Endothelial cell (in vitro differentiated cells): ENCODE results near the gene SLAMF6. TPM values are rescaled to one million over a fixed set of nuclear protein-coding genes. Genes with fewer than 3 reads are reported as not detected.

Source experiments
- DNase-seq: peaks from one replicate; pipeline ENCODE4 v3.0.0; 2021; ENCODE audit warnings: low spot score
- H3K27ac Mint-ChIP-seq: one replicate; pipeline ENCODE4 v1.8.0; 2021; ENCODE audit warnings: mixed read lengths, inconsistent platforms; ENCODE audit not compliant: unreplicated experiment
- H3K27me3 Mint-ChIP-seq: one replicate; pipeline ENCODE4 v1.8.0; 2021; ENCODE audit warnings: mild to moderate bottlenecking, moderate library complexity, mixed read lengths, inconsistent platforms; ENCODE audit not compliant: unreplicated experiment
- H3K36me3 Mint-ChIP-seq: one replicate; pipeline ENCODE4 v1.8.0; 2021; ENCODE audit warnings: mild to moderate bottlenecking, low read depth, mixed read lengths, inconsistent platforms; ENCODE audit not compliant: unreplicated experiment
- H3K4me1 Mint-ChIP-seq: one replicate; pipeline ENCODE4 v1.8.0; 2021; ENCODE audit warnings: mild to moderate bottlenecking, mixed read lengths, inconsistent platforms; ENCODE audit not compliant: unreplicated experiment
- H3K4me3 Mint-ChIP-seq: one replicate; pipeline ENCODE4 v1.8.0; 2021; ENCODE audit warnings: mild to moderate bottlenecking, mixed read lengths, inconsistent platforms; ENCODE audit not compliant: unreplicated experiment
- H3K9me3 Mint-ChIP-seq: one replicate; pipeline ENCODE4 v1.8.0; 2021; ENCODE audit warnings: mixed read lengths, inconsistent platforms; ENCODE audit not compliant: unreplicated experiment
- CTCF ChIP-seq: fragments of 200-600 bp; sonication (generic); IDR thresholded peaks from one replicate; pipeline ENCODE4 v1.5.0; 2021; ENCODE audit warnings: antibody characterized with exemption; ENCODE audit not compliant: unreplicated experiment
- total RNA-seq: library from RNA; stranded (reverse); fragmentation: NEBNext Ultra II Directional; extraction: Animal tissue kit (Norgen Biotek cat#: 25700); gene quantifications from one replicate; pipeline ENCODE4 v1.2.1, GENCODE V29; 2021; ENCODE audit not compliant: unreplicated experiment

SLAMF6 gene
- total RNA-seq, 1 donor from 2014 or later: not detected

DNA sequence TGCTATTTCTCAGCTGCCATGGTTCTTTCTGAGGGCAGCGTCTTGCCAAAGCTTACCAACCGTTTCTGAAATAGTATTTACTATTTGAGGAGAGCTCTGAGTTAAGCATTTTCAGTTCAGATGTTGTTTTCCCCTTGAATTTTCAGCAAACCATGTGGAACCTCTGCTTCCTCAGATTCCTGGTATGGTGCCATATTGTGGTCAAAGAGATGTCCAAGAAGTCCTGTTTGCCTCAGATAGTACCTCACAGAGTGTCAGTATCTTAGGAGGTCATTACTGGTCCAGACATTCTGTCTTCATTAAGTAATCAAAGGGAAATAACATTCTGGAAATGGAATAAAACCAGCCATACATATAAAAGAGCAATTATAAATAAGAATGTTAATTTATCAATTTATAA, 86.1 kb downstream of the SLAMF6 start:
- TF ChIP-seq CTCF: no peak
- no peak for DNase-seq
- Mint-ChIP-seq H3K27ac (no peak overlapping the region), H3K4me1 (peaks cover 7% of the 10 kb centered on the region), H3K36me3 (no peaks in the 10 kb centered on the region), H3K4me3 (no peak overlapping the region), H3K9me3 (no peaks in the 10 kb centered on the region), H3K27me3 (no peaks in the 10 kb centered on the region)

Other genes starting within 250 kb of the SLAMF6 start
- gene PEX19, start 238.1 kb downstream of the SLAMF6 start, total RNA-seq: 61.7 TPM
- gene COPA, start 180.0 kb downstream of the SLAMF6 start, total RNA-seq: 178 TPM
- 115 TPM for gene NCSTN, start 179.9 kb downstream of the SLAMF6 start, total RNA-seq
- 1.2 TPM for gene NHLH1, start 156.2 kb downstream of the SLAMF6 start, total RNA-seq
- 79.8 TPM for gene VANGL2, start 122.7 kb downstream of the SLAMF6 start, total RNA-seq
- not detected for gene CD84, start 56.2 kb upstream of the SLAMF6 start, total RNA-seq
- not detected for gene SLAMF1, start 123.8 kb upstream of the SLAMF6 start, total RNA-seq
- gene CD48, start 188.6 kb upstream of the SLAMF6 start, total RNA-seq: not detected
- 0.56 TPM for gene SLAMF7, start 216.0 kb upstream of the SLAMF6 start, total RNA-seq